Erythroblast (primary cell): ENCODE data around the gene COL5A1.

ENCODE experiments used
- DNase-seq, 2 experiments: peaks; one replicate each; lab custom pipeline; 2025; lab: John Stamatoyannopoulos, UW
- GATA1 ChIP-seq: IDR thresholded peaks from 2 replicates; pipeline ENCODE4 v1.6.1; 2011; ENCODE audit warnings: low read depth, mild to moderate bottlenecking, control low read depth, low read length, moderate library complexity
- POLR2A ChIP-seq: IDR thresholded peaks from 2 replicates; pipeline ENCODE4 v1.6.1; 2011; ENCODE audit warnings: mild to moderate bottlenecking, low read length

Gene COL5A1

GRCh38 chr9:134752471-134753168, 111.0 kb downstream of the COL5A1 start:
- no peak for TF ChIP-seq GATA1
- no peak for TF ChIP-seq POLR2A
- DNase-seq: no peak

GRCh38 chr9:134753191-134753590, 111.6 kb downstream of the COL5A1 start:
- TF ChIP-seq GATA1 (no peak), POLR2A (no peak)
- no peak for DNase-seq

- DNase-seq: no peak
- no peak for TF ChIP-seq POLR2A
- no peak for TF ChIP-seq GATA1
These were observed 113.8 kb downstream of the COL5A1 start for GRCh38 chr9:134755221-134755907.

GRCh38 chr9:134756098-134756497, 114.5 kb downstream of the COL5A1 start:
- no peak for DNase-seq

GRCh38 chr9:134757216-134757975, 115.8 kb downstream of the COL5A1 start:
- DNase-seq: no peak
- TF ChIP-seq GATA1 (no peak), POLR2A (no peak)

More at GRCh38 chr9:134756098-134756497, 114.5 kb downstream of the COL5A1 start:
- no peak for TF ChIP-seq GATA1
- TF ChIP-seq POLR2A: no peak

GRCh38 chr9:134758949-134759607, 117.5 kb downstream of the COL5A1 start:
- TF ChIP-seq GATA1 (no peak), POLR2A (no peak)
- DNase-seq: no peak

- TF ChIP-seq GATA1: no peak
- no peak for TF ChIP-seq POLR2A
- no peak for DNase-seq
These were observed 118.3 kb downstream of the COL5A1 start for GRCh38 chr9:134759913-134760312.

- DNase-seq: no peak
- TF ChIP-seq POLR2A (no peak), GATA1 (no peak)
These were observed 119.3 kb downstream of the COL5A1 start for GRCh38 chr9:134760750-134761420.

GRCh38 chr9:134764473-134765269, 123.1 kb downstream of the COL5A1 start:
- DNase-seq: no peak
- TF ChIP-seq GATA1: no peak
- no peak for TF ChIP-seq POLR2A

- no peak for DNase-seq
- TF ChIP-seq GATA1 (no peak), POLR2A (no peak)
These were observed 124.2 kb downstream of the COL5A1 start for GRCh38 chr9:134765785-134766184.

- DNase-seq: no peak
- no peak for TF ChIP-seq GATA1
- no peak for TF ChIP-seq POLR2A
These were observed 125.0 kb downstream of the COL5A1 start for GRCh38 chr9:134766587-134766986.

- no peak for TF ChIP-seq GATA1
- TF ChIP-seq POLR2A: no peak
These were observed 126.7 kb downstream of the COL5A1 start for GRCh38 chr9:134768332-134768708.

More at GRCh38 chr9:134768332-134768708, 126.7 kb downstream of the COL5A1 start:
- DNase-seq: no peak
